K562 (cell line): ENCODE data around the gene PPP2R2B.

Experiments used
- EZH2 ChIP-seq: IDR thresholded peaks from 2 replicates; pipeline ENCODE4 v1.6.1; 2012; ENCODE audit warnings: low read depth, mild to moderate bottlenecking, inconsistent platforms, low read length, borderline replicate concordance
- MLLT1 ChIP-seq, 2 experiments: fragments of 450-650 bp; IDR thresholded peaks; 2 replicates each; pipeline ENCODE4 v1.6.1; 2016
- MYNN ChIP-seq, 2 experiments: sonication (generic); formaldehyde crosslinking in 1 of 2; IDR thresholded peaks; 2 replicates each; pipeline versions ENCODE4 v1.5.0 to v1.6.1; 2016 to 2020; ENCODE audit warnings: antibody characterized with exemption in 1 of 2, missing genetic modification reagents in 1 of 2
- NBN ChIP-seq: fragments of 450-650 bp; IDR thresholded peaks from 2 replicates; pipeline ENCODE4 v1.6.1; 2016; ENCODE audit warnings: low read depth, mild to moderate bottlenecking
- PREB ChIP-seq: sonication (generic); formaldehyde crosslinking; IDR thresholded peaks from 2 replicates; pipeline ENCODE4 v1.8.1; 2023; ENCODE audit warnings: mild to moderate bottlenecking, missing genetic modification reagents
- ZBTB43 ChIP-seq: sonication (generic); formaldehyde crosslinking; IDR thresholded peaks from 2 replicates; pipeline ENCODE4 v1.8.0; 2023; ENCODE audit warnings: mild to moderate bottlenecking, missing genetic modification reagents
- TF ChIP-seq, protein P1 (sequence below): sonication (generic); formaldehyde crosslinking; IDR thresholded peaks from 2 replicates; pipeline ENCODE4 v1.8.1; 2022; ENCODE audit warnings: missing genetic modification reagents
- TF ChIP-seq, protein P2 (sequence below), 2 experiments: fragments of 450-650 bp; IDR thresholded peaks; 2 replicates each; pipeline ENCODE4 v1.6.1; 2016; ENCODE audit warnings: mild to moderate bottlenecking in 2 of 2, borderline replicate concordance in 1 of 2, low read depth in 1 of 2, moderate library complexity in 1 of 2
- TF ChIP-seq, protein P3 (sequence below): sonication (generic); formaldehyde crosslinking; IDR thresholded peaks from 2 replicates; pipeline ENCODE4 v1.5.0; 2020; ENCODE audit warnings: missing genetic modification reagents
- TF ChIP-seq, protein P4 (sequence below), 3 experiments: IDR thresholded peaks in 2 of 3; conservative IDR thresholded peaks in 1 of 3; 2 replicates each; pipeline ENCODE4 v1.5.1; 2011 to 2012; ENCODE audit warnings: low read length in 3 of 3, mild to moderate bottlenecking in 3 of 3, control low read depth in 2 of 3, improper control_type of control experiment in 1 of 3, inconsistent platforms in 1 of 3, low read depth in 1 of 3, mixed read lengths in 1 of 3, moderate library complexity in 1 of 3; ENCODE audit not compliant: insufficient read depth in 2 of 3

- TF ChIP-seq, protein P1, sequence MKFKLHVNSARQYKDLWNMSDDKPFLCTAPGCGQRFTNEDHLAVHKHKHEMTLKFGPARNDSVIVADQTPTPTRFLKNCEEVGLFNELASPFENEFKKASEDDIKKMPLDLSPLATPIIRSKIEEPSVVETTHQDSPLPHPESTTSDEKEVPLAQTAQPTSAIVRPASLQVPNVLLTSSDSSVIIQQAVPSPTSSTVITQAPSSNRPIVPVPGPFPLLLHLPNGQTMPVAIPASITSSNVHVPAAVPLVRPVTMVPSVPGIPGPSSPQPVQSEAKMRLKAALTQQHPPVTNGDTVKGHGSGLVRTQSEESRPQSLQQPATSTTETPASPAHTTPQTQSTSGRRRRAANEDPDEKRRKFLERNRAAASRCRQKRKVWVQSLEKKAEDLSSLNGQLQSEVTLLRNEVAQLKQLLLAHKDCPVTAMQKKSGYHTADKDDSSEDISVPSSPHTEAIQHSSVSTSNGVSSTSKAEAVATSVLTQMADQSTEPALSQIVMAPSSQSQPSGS, result no peak
- no peak for TF ChIP-seq MYNN (IDR thresholded peaks at IDR 0.05)
- no peak for TF ChIP-seq MYNN (CRISPR knock-in tag; IDR thresholded peaks at IDR 0.05)
- TF ChIP-seq, protein P2, sequence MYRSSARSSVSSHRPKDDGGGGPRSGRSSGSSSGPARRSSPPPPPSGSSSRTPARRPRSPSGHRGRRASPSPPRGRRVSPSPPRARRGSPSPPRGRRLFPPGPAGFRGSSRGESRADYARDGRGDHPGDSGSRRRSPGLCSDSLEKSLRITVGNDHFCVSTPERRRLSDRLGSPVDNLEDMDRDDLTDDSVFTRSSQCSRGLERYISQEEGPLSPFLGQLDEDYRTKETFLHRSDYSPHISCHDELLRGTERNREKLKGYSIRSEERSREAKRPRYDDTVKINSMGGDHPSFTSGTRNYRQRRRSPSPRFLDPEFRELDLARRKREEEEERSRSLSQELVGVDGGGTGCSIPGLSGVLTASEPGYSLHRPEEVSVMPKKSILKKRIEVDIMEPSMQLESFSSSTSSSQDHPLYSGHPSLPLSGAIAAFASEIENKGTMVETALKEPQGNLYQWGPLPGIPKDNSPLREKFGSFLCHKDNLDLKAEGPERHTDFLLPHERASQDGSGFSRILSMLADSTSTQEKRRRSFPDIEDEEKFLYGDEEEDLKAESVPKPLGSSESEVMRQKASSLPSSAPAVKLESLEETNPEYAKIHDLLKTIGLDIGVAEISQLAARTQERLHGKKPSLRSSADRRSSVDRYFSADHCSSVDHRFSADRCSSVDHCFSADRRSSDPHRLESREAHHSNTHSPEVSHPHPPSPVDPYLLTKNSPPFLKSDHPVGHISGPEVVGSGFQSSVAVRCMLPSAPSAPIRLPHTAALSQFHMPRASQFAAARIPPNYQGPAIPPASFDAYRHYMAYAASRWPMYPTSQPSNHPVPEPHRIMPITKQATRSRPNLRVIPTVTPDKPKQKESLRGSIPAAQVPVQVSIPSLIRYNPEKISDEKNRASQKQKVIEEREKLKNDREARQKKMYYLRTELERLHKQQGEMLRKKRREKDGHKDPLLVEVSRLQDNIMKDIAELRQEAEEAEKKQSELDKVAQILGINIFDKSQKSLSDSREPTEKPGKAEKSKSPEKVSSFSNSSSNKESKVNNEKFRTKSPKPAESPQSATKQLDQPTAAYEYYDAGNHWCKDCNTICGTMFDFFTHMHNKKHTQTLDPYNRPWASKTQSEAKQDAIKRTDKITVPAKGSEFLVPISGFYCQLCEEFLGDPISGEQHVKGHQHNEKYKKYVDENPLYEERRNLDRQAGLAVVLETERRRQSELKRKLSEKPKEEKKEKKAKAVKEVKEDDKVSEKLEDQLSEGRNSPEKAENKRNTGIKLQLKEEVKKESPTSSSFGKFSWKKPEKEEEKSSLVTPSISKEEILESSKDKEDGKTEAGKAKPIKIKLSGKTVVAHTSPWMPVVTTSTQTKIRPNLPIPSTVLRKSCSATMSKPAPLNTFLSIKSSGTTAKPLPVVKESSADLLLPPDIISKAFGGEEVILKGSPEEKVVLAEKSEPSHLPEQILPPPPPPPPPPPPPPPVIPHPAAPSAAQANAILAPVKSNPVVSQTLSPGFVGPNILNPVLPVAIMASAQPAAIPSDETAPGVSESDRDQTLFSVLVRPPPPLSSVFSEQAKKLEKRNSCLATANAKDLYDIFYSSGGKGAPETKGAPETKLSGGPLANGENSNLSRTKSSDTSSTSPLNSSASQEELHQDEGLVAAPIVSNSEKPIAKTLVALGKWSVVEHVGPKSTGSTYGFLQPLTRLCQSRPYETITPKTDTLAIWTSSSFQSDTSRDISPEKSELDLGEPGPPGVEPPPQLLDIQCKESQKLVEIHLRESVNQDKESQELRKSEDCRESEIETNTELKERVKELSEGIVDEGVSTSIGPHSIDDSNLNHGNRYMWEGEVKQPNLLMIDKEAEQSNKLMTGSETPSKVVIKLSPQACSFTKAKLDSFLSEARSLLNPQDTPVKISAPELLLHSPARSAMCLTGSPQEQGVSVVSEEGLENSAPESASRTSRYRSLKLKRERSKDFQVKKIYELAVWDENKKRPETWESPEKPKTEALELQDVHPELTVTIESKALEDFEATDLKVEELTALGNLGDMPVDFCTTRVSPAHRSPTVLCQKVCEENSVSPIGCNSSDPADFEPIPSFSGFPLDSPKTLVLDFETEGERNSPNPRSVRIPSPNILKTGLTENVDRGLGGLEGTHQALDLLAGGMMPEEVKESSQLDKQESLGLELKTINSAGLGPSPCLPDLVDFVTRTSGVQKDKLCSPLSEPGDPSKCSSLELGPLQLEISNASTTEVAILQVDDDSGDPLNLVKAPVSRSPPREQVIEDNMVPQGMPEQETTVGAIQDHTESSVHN (IDR thresholded peaks at IDR 0.05; ENCODE audit: borderline replicate concordance in 1 of 2, low read depth in 1 of 2), result no peak
- TF ChIP-seq PREB (CRISPR knock-in tag), result no peak
- TF ChIP-seq MLLT1 (IDR thresholded peaks at IDR 0.05), result no peak
- TF ChIP-seq, protein P3, sequence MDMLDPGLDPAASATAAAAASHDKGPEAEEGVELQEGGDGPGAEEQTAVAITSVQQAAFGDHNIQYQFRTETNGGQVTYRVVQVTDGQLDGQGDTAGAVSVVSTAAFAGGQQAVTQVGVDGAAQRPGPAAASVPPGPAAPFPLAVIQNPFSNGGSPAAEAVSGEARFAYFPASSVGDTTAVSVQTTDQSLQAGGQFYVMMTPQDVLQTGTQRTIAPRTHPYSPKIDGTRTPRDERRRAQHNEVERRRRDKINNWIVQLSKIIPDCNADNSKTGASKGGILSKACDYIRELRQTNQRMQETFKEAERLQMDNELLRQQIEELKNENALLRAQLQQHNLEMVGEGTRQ (CRISPR knock-in tag), result no peak
- no peak for TF ChIP-seq EZH2
- no peak for TF ChIP-seq NBN
- TF ChIP-seq, protein P4, sequence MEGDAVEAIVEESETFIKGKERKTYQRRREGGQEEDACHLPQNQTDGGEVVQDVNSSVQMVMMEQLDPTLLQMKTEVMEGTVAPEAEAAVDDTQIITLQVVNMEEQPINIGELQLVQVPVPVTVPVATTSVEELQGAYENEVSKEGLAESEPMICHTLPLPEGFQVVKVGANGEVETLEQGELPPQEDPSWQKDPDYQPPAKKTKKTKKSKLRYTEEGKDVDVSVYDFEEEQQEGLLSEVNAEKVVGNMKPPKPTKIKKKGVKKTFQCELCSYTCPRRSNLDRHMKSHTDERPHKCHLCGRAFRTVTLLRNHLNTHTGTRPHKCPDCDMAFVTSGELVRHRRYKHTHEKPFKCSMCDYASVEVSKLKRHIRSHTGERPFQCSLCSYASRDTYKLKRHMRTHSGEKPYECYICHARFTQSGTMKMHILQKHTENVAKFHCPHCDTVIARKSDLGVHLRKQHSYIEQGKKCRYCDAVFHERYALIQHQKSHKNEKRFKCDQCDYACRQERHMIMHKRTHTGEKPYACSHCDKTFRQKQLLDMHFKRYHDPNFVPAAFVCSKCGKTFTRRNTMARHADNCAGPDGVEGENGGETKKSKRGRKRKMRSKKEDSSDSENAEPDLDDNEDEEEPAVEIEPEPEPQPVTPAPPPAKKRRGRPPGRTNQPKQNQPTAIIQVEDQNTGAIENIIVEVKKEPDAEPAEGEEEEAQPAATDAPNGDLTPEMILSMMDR (IDR thresholded peaks at IDR 0.05 in 2 of 3, conservative IDR thresholded peaks at IDR 0.05 in 1 of 3; ENCODE audit: insufficient read depth in 2 of 3, low read depth in 1 of 3, low read length in 3 of 3), result no peak
- no peak for TF ChIP-seq ZBTB43 (CRISPR knock-in tag)
Measured at GRCh38 chr5:146580237-146580636, 298.3 kb downstream of the PPP2R2B start.
